Measurements from ENCODE around the gene HOXA5. TPM values are rescaled to one million over a fixed set of nuclear protein-coding genes. Genes with fewer than 3 reads are reported as not detected.
A peak's percentile ranks its signal among the peaks of the same experiment; 100 is the strongest.

The HOXA5 gene
- total RNA-seq, 1 donor from 2014 or later = not detected

DNA sequence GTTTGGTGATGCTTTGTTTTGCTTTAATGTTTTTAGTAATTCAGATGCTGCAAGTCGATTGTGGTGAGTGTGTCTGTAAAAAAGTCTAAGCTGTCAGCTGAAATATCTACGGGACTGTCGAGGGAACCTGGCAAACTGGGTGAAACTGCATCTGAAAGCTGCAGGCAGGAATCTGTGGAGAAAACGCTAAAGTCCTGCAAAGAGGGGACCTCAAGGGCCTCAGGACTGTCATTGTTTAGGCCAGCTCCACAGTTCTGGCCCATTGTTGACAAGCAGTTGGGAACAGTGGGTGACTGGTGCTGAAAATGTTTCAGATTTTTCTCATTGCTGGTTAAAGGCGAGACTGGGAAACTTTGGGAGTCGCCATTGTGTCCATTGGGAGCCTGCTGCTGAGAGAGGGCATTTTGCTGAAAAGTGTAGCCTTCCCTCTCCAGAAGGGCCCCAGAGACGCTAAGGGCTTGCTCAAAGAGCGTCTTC, 42.7 kb downstream of the HOXA5 start:
- Histone ChIP-seq H3K4me1 (peaks cover 52% of the 10 kb centered on the region), H3K27me3 (ENCODE audit: low read depth) (peaks cover 100% of the 10 kb centered on the region), H3K27ac (replicated peaks) (peak overlapping the region; percentile 52), H3K4me3 (peak overlapping the region; percentile 48), H3K36me3 (no peaks in the 10 kb centered on the region), H3K9me3 (replicated peaks) (no peaks in the 10 kb centered on the region)
- TF ChIP-seq CTCF (IDR thresholded peaks at IDR 0.05; ENCODE audit: borderline replicate concordance) = no peak
- intact Hi-C loops (cut with micrococcal nuclease) = no loop called here
- DNase-seq = no peak

DNA sequence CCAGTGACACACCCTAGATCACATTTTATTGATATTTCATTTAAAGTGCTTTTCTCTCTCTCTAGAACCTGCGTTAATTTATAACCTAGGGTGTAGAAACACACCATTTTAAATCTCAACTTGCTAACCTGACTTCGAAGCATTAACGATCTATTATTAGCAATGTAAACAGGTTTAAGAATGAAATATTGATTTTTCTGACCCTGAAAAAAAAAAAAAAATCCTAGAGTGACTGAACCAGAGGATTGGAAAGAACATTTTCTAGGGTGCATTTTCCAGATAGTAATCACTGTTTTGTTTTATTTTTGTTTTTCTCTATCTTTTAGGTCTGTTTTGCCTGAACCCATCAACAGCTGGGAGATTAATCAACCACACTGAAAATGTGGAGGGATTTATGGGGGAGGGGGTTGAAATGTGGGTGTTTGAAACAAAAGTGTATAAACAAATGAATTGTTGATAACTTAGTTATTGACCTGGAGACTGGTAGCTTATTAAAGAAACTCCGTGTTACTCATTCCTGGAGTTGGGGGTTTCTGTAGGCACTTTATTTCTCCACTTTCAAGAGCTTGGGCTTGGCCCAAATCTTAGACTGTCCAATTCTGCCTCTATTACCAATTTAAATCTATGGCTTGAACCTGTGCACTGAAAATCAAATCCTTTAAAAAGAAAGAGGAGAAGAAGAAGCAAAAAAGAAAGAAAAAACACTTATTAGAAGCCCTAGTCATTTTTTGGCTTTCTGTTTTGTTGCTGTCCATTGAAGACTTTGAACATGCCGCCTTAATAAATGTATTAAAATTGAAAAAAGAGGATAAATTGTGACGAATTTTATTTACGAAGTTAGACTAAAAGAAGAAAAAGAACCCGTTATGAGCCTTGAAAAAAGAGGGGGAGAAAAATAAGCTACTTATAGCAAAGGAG, 43.8 kb downstream of the HOXA5 start:
- H3K4me3 ChIP-seq = no peak overlapping the region
- DNase-seq = no peak
- no peaks in the 10 kb centered on the region for H3K36me3 ChIP-seq
- no peak for TF ChIP-seq CTCF (IDR thresholded peaks at IDR 0.05; ENCODE audit: borderline replicate concordance)
- no peak overlapping the region for H3K27ac ChIP-seq (replicated peaks)
- peaks cover 100% of the 10 kb centered on the region for H3K27me3 ChIP-seq (ENCODE audit: low read depth)
- H3K9me3 ChIP-seq (replicated peaks) = no peaks in the 10 kb centered on the region
- intact Hi-C loops (cut with micrococcal nuclease) = no loop called here
- peaks cover 52% of the 10 kb centered on the region for H3K4me1 ChIP-seq

DNA sequence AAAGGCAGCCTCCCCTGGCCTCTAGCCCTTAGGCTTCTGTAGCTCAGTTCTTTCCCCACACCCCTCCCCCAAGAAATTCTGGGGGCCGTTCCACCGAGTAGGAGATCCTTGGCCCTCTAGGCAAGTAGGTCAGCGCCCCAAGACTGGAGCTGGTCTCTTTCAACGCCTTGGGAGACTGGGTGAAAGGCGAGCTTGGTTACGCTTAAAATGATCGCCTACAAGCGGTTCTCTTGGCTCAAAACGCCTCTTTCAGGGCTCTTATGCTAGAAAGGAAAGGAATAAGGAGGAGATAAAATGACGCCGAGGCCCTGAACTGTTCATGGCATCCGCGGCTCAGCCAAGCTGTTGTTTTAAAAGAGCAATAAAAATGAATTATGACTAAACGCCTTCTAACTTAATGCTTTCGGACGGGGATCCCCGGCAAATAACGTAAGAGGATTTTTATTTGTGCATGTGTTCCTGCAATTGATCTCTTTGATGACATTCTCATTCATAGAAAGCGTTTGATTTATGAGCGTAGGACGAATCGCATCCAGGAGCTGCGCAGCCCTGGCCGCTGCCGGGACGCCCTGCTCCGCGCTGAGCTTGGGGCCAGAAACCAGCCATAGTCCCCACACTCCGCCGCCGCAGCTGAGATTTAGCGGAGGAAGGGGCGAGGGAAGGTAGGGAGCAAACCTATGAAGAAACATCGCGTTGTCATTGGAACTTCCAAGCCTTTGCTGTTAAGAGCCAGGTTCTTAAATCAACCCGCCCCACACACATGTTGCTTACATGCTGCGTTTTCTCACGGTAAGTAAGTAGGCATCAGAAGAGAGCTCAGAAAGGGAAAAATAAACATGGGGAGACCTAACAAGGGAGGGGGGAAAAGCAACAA, 44.7 kb downstream of the HOXA5 start:
- peaks cover 52% of the 10 kb centered on the region for H3K4me1 ChIP-seq
- no peak for TF ChIP-seq CTCF (IDR thresholded peaks at IDR 0.05; ENCODE audit: borderline replicate concordance)
- H3K9me3 ChIP-seq (replicated peaks) = no peaks in the 10 kb centered on the region
- no peak for DNase-seq
- H3K27me3 ChIP-seq (ENCODE audit: low read depth) = peaks cover 100% of the 10 kb centered on the region
- intact Hi-C loops (cut with micrococcal nuclease) = no loop called here
- H3K4me3 ChIP-seq = peak overlapping the region; percentile 71
- no peaks in the 10 kb centered on the region for H3K36me3 ChIP-seq
- peak overlapping the region; percentile 27 for H3K27ac ChIP-seq (replicated peaks)

DNA sequence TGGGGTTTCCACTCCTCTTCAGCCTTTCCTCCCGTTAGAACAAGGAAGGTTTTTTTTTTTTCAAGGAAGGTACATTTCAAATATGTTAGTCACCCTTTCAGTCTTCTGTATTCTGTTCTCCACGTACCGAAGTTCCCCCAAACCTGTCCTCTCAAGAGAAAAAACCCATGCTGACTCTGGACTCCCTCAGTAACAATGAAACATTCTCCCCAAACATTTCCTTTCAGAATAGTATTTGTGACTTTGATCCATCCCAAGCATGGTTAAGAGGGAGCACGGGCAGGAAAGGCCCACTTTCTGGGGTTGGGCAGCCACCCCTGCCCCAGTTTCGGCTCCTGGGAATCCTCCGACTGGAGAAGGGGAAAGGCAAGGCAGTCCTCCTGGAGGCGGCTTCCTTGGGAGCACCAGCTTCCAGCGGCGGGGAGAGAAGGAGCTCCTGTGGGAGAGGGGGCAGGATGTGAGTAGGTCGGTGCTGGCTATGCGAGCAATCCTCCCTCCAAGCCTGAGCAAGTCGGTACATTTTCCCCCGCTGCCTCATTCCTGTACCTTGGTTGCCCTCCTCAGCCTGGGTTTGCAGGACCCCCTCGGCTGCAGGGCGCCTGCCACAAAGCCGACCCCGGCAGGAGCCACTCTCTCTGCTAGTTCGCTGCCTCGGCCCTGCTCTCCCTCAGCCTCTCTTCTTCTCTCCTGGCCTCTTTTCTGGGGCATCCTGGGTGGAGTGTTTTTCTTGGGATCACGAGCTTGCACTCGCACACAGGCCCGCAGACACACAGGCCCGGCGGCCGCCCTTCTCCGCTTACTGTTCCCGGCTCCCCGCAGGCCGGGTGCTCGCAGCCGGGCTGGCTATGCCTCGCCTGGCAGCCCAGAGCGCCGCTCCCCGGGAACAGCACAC, 45.5 kb downstream of the HOXA5 start:
- Histone ChIP-seq H3K4me3 (peak overlapping the region; percentile 71), H3K27me3 (ENCODE audit: low read depth) (peaks cover 100% of the 10 kb centered on the region), H3K9me3 (replicated peaks) (no peaks in the 10 kb centered on the region), H3K36me3 (no peaks in the 10 kb centered on the region), H3K27ac (replicated peaks) (peak overlapping the region; percentile 27), H3K4me1 (peaks cover 46% of the 10 kb centered on the region)
- intact Hi-C loops (cut with micrococcal nuclease) = no loop called here
- no peak for DNase-seq
- TF ChIP-seq CTCF (IDR thresholded peaks at IDR 0.05; ENCODE audit: borderline replicate concordance) = no peak
